Fibroblast of the aortic adventitia (primary cell): Measurements from ENCODE around the gene B3GNT7. TPM values are rescaled to one million over a fixed set of nuclear protein-coding genes. Genes with fewer than 3 reads are reported as not detected.
"Not testable (repeated sequence)": the region's sequence is repeated elsewhere in the genome, so short reads cannot be mapped to it uniquely, and the experiment has no call there.

Experiments used
- DNase-seq: peaks from one replicate; pipeline ENCODE4 v3.0.0-alpha.2; 2010; ENCODE audit warnings: low read depth
- H3K4me3 ChIP-seq: 2 replicates; pipeline ENCODE4 v1.5.1; 2011; ENCODE audit warnings: low read depth, mild to moderate bottlenecking, control low read depth, low read length, moderate library complexity
- total RNA-seq: library from RNA; depleted of rRNA; stranded (reverse); fragments of >200 nt; gene quantifications from 2 replicates; pipeline ENCODE4 v1.2.3, GENCODE V29; 2012; ENCODE audit warnings: low replicate concordance
- TF ChIP-seq, protein P1 (sequence below): IDR thresholded peaks from 2 replicates; pipeline ENCODE4 v1.5.1; 2011; ENCODE audit warnings: mild to moderate bottlenecking, low read length, control low read depth, inconsistent platforms; ENCODE audit not compliant: insufficient read depth

The B3GNT7 gene
- total RNA-seq, 1 donor, result 0.27 TPM

DNA sequence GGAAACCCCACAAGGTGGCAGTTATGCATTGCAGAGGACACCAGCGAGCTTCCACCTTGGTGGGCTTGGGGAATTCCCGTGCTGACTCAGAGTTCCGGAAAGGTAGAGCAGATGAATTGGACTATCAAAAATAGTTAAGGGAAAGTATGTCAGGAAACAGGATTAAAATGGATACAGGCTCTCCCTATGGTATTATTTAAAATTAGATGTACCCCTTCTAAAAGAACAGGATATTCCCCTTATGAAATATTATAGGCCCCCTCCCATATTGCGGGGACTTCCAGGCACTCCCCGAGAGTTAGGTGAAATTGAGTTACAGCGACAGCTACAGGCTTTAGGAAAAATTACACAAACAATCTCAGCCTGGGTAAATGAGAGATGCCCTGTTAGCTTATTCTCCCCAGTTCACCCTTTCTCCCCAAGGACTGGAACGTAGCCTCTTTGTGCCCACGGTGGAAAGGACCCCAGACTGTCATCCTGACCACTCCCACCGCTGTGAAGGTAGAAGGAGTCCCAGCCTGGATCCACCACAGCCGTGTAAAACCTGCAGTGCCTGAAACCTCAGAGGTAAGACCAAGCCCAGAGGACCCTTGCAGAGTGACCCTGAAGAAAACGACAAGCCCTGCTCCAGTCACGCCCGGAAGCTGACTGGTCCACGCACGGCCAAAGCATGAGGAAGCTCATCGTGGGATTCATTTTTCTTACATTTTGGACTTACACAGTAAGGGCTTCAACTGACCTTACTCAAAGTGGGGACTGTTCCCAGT lies 10.3 kb downstream of the B3GNT7 start:
- not testable (repeated sequence) for H3K4me3 ChIP-seq, DNase-seq
- TF ChIP-seq, protein P1, sequence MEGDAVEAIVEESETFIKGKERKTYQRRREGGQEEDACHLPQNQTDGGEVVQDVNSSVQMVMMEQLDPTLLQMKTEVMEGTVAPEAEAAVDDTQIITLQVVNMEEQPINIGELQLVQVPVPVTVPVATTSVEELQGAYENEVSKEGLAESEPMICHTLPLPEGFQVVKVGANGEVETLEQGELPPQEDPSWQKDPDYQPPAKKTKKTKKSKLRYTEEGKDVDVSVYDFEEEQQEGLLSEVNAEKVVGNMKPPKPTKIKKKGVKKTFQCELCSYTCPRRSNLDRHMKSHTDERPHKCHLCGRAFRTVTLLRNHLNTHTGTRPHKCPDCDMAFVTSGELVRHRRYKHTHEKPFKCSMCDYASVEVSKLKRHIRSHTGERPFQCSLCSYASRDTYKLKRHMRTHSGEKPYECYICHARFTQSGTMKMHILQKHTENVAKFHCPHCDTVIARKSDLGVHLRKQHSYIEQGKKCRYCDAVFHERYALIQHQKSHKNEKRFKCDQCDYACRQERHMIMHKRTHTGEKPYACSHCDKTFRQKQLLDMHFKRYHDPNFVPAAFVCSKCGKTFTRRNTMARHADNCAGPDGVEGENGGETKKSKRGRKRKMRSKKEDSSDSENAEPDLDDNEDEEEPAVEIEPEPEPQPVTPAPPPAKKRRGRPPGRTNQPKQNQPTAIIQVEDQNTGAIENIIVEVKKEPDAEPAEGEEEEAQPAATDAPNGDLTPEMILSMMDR, result peak; percentile 13

DNA sequence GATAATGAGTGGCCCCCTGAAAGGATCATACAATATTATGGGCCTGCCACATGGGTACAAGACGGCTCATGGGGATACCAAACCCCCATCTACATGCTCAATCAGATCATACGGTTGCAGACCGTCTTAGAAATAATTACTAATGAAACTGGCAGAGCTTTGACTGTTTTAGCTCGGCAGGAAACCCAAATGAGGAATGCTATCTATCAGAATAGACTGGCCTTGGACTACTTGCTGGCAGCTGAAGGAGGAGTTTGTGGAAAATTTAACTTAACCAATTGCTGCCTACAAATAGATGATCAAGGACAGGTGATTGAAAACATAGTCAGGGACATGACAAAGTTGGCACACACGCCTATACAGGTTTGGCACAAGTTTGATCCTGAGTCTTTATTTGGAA lies 12.2 kb downstream of the B3GNT7 start:
- not testable (repeated sequence) for DNase-seq, H3K4me3 ChIP-seq

DNA sequence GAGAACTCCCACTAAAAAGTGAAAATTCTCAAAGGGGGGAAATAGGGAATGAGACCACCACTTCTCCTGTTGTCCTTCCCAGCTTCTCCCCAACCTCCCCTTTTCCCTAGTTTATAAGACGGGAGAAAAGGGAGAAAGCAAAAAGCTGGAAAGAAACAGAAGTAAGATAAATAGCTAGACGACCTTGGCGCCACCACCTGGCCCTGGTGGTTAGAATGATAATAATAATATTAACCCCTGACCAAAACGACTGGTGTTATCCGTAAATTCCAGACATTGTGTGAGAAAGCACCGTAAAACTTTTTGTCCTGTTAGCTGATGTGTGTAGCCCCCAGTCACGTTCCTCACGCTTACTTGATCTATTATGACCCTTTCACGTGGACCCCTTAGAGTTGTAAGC lies 12.8 kb downstream of the B3GNT7 start:
- H3K4me3 ChIP-seq, DNase-seq: not testable (repeated sequence)

DNA sequence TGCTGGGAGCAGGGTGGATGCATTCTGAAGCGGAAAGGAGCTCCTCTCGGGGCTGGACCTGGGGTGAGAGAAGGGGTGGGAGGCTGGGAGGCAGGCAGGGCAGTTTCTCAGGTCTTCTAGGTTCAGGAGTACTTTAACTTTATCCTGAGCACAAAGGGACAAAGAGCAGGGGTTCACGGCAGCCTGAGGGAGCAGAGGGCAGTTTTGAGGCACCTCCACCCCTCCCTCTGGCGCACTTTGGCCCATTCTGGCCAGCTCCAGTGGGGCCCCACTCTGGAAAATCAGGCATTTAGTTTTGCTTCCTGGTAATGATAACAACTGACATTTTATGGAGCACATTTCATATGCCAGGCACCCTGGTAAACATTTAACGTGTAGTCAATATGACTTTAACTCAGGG lies 14.3 kb downstream of the B3GNT7 start:
- DNase-seq, result no peak
- H3K4me3 ChIP-seq, result no peak overlapping the region
- TF ChIP-seq, protein P1, result no peak

DNA sequence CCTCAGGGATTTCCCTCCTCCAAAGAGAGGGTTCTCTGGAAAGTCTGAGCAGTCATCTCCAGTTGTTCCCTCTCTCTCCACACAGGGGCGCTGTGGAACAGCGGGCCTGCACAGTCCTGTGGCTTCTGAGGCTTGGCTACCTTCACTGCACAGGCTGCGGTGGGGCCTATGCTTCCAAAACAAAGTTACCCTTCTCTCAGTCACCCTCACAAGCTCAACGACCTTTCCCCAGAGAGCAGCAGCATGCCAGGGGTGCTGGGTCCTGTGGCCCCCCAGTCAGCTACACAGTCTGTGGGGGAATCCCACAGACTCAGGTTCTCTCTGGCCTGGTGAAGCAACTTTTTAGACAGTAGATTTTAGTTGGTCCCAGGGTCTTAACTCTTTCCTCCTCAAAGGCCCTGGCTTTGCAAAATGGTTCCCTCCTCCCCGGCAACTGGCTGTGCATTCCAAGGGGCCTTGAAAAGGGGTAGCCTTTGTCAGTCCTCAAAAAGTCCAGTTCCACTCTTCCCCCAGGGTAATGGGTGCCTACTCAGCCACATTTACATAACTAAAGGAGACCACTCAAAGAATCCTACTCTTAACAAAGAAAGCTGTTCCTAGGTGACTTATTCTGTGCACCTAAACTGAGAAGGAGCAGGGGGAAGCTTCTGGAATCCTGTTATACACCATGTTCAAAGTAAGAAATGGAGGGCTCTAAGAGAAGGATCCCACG lies 14.9 kb downstream of the B3GNT7 start:
- DNase-seq, result no peak
- H3K4me3 ChIP-seq, result no peak overlapping the region
- TF ChIP-seq, protein P1, result peak; percentile 28

DNA sequence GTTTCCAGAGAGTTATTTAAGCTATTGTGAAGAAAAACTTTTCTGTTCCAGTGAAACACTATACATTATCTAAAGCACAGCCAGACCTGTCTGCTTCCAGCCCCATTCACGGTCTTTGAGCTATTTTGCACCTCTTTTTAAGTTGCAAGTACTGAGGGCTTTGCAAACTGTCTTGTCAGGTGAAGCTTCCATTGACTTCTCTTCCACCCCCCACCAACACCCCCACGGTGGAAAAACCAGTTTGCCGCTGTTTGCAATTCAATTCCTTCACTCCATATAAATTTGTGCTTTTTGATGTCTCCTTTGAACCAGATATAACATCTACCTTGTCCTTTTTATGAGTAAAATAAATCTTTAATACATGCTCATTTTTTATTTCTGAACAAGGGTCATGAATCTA lies 15.7 kb downstream of the B3GNT7 start:
- H3K4me3 ChIP-seq, result no peak overlapping the region
- TF ChIP-seq, protein P1, result no peak
- DNase-seq, result no peak

DNA sequence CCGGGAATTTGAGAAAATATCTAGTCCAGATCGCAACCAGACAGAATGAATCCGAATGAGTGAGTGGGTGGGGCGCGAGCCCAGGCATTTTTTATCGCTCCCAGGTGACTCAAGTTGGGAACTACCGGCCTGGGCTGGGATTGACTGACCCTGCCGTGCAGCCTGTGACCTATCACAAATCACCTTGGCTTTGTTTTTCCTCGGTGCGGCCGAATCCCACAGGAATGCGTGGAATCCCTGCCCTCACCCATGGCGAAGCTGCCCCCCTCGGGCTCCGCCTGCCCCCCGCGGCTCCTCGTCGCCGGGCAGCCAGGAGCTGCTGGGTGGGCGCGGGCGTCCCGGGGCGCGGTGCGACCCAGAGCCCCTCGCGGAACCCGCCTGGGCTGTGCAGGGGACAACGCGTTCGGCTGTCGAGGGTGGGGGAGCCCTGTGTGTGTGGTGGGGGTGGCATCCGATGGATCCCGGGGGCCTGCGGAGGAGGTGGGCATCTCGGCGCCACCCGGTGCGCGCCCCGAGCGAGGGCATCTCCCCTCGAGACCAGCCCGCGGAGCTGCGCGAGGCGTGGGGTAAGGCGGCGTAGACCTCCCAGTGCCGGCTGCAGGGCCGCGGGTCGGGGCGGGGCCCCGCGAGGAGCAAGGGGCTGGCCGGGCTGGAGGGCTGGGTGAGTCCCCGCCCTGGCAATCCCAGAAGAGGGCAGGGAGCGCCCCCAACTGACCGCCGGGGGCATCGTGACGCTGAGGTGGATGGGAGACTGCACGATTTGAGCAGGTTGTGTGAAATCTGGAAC lies 16.5 kb downstream of the B3GNT7 start:
- peak overlapping the region; percentile 66 for H3K4me3 ChIP-seq
- TF ChIP-seq, protein P1, result peak; percentile 91
- peak; percentile 67 for DNase-seq
